Lower lobe of right lung (tissue), 2 donors: ENCODE results near the gene UTP25. TPM values are rescaled to one million over a fixed set of nuclear protein-coding genes. Genes with fewer than 3 reads are reported as not detected.
"Not testable (repeated sequence)": the region's sequence is repeated elsewhere in the genome, so short reads cannot be mapped to it uniquely, and the experiment has no call there.

Experiments
- ATAC-seq, 2 donors: fragments of 200-7000 bp; cut with Tn5 transposase; one replicate each; pipeline ENCODE4 v1.9.1; 2020 to 2022; ENCODE audit warnings: mild to moderate bottlenecking in 2 of 2, moderate library complexity in 2 of 2
- DNase-seq: peaks from one replicate; pipeline ENCODE4 v3.0.0-alpha.2; 2020
- H3K27ac ChIP-seq: fragments of 200-600 bp; one replicate; pipeline ENCODE4 v1.8.0; 2022
- H3K27me3 ChIP-seq: fragments of 200-600 bp; one replicate; pipeline ENCODE4 v1.8.0; 2022; ENCODE audit warnings: low read depth
- H3K36me3 ChIP-seq: fragments of 200-600 bp; one replicate; pipeline ENCODE4 v1.8.0; 2022; ENCODE audit warnings: mild to moderate bottlenecking
- H3K4me1 ChIP-seq: fragments of 200-600 bp; one replicate; pipeline ENCODE4 v1.8.0; 2022
- H3K4me3 ChIP-seq: fragments of 200-600 bp; one replicate; pipeline ENCODE4 v1.8.0; 2022; ENCODE audit warnings: mild to moderate bottlenecking
- H3K9me3 ChIP-seq: fragments of 200-600 bp; one replicate; pipeline ENCODE4 v1.8.0; 2022
- intact Hi-C: fragments of 100-400 bp; cut with DNase I; formaldehyde crosslinking; loops from one replicate; pipeline ENCODE4 v1.11.0; 2022
- total RNA-seq: library from RNA; stranded (reverse); fragmentation: NEBNext Ultra II Directional; extraction: Animal tissue kit (Norgen Biotek cat#: 25700); gene quantifications from one replicate; pipeline ENCODE4 v1.2.1, GENCODE V29; 2021
- TF ChIP-seq, protein P1 (sequence below): fragments of 200-600 bp; IDR thresholded peaks from one replicate; pipeline ENCODE4 v1.8.0; 2022; ENCODE audit warnings: antibody characterized with exemption, mild to moderate bottlenecking
- donor health status: DM: no; HTN: yes; CAD: no; lungs with severe emphysema.

UTP25 gene
- total RNA-seq, 1 donor from 2014 or later = 6.2 TPM

DNA sequence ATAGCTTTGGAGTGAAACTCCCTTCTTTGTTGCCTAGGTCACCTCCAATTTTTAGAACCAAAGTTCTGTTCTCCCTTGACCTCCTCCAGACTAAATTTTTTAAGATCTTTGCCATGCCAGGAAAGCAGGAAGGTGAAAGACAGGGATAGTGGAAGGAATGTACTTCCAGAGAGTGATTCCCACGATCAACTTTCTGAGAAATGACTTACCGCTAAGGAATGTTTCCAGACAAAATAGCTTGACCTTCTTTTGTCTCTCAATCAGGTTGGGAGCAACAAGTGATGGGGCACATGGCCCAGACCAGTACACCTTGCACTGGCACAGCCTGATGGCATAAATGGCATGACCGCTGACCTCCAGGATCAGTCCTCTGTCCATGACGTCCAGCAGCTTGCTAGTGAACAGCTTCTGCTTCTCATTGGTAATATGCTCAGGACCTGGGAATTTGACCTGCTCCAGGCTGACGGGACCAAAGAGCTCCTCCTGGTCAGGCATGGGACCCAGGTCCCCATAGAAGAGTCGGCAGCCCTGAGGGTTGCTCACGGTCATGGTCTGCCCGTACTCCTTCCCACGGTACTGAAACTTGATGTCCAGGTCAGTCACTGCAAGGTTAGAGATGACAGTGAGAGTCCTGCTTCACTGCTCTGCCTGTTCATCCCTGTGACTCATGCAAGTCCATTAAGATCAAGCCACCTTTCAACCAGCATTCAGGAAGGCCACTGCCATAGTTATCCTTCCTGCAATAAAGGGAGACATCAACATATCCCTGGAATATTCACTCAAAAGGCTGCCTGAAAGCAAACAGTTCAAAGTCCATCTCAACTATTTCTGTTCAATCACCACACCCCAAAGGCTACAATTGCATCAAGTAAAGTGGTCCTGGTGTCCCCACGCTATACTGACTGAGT is 37.2 kb upstream of the UTP25 start:
- no peak for ATAC-seq
- TF ChIP-seq, protein P1, sequence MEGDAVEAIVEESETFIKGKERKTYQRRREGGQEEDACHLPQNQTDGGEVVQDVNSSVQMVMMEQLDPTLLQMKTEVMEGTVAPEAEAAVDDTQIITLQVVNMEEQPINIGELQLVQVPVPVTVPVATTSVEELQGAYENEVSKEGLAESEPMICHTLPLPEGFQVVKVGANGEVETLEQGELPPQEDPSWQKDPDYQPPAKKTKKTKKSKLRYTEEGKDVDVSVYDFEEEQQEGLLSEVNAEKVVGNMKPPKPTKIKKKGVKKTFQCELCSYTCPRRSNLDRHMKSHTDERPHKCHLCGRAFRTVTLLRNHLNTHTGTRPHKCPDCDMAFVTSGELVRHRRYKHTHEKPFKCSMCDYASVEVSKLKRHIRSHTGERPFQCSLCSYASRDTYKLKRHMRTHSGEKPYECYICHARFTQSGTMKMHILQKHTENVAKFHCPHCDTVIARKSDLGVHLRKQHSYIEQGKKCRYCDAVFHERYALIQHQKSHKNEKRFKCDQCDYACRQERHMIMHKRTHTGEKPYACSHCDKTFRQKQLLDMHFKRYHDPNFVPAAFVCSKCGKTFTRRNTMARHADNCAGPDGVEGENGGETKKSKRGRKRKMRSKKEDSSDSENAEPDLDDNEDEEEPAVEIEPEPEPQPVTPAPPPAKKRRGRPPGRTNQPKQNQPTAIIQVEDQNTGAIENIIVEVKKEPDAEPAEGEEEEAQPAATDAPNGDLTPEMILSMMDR = no peak
- DNase-seq = no peak
- no peak overlapping the region for H3K4me3 ChIP-seq
- no peaks in the 10 kb centered on the region for H3K4me1 ChIP-seq
- intact Hi-C loops = no loop called here
- H3K27ac ChIP-seq = no peak overlapping the region
- peaks cover 34% of the 10 kb centered on the region for H3K36me3 ChIP-seq
- H3K9me3 ChIP-seq = no peaks in the 10 kb centered on the region
- no peaks in the 10 kb centered on the region for H3K27me3 ChIP-seq

DNA sequence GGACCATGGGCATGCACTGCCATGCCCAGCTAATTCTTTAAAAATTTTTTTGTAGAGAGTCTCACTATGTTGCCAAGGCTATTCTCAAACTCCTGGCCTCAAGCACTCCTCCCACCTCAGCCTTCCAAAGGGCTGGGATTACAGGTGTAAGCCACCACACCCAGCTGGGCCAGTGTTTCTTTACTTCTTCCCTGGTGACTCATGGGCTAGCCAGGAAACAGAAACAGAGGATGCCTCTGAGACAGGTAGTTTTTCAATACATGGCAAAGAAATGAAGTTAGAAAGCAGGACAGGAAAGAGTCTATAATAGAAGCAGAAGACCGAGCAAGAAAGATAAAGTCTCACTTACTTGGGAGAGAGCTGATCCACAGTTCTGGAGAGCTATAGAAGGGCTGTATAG is 35.9 kb upstream of the UTP25 start:
- intact Hi-C loops = no loop called here
- TF ChIP-seq, protein P1 = no peak
- Histone ChIP-seq H3K4me1 (no peaks in the 10 kb centered on the region), H3K27me3 (no peaks in the 10 kb centered on the region), H3K36me3 (peaks cover 34% of the 10 kb centered on the region), H3K4me3 (no peak overlapping the region), H3K27ac (no peak overlapping the region), H3K9me3 (no peaks in the 10 kb centered on the region)
- ATAC-seq (no peak), DNase-seq (no peak)

DNA sequence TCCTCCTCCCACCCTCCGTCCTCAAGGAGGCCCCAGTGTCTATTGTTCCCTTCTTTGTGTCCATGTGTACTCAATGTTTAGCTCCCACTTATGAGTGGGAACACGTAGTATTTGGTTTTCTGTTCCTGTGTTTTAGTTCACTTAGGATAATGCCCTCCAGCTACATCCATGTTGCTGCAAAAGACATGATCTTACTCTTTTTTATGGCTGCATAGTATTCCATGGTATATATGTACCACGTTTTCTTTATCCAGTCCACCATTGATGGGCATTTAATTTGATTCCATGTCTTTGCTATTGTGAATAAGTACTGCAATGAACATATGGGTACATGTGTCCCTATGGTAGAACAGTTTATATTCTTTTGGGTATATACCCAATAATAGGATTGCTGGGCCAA is 34.1 kb upstream of the UTP25 start:
- ATAC-seq, H3K27me3 ChIP-seq, DNase-seq, H3K4me3 ChIP-seq, H3K27ac ChIP-seq, H3K4me1 ChIP-seq, intact Hi-C loops, H3K9me3 ChIP-seq: not testable (repeated sequence)
- peaks cover 26% of the 10 kb centered on the region for H3K36me3 ChIP-seq

DNA sequence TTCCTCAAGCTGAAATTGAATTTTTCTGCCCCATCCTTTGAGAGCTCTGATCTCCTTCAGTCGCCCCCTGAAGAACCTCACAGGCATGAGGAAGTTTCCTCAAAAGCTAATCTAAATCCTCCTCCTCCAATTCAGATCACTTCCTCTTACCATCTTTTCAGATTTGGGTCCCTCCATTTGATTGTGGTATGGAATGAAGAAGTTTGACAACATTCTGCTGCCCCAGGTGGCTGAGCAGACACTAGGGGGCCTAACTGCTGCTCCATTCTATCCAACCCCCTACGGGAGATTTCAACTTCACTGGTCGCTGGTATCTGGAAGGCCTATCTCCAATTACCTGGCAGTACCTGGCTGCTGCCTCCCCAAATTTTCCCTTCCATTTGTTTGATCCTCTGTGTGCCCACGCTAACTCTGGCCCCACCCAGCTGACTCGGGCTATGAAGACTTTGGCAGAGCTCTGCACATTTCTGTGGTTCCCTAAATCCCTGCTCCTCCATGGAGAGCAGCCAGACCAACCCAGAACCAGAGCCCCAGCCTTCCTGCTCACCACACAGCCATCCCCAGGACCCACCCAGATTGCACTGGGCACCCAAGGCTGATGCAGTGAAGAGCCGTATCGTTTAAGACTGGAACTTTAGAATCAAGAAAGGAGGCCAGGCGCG is 29.7 kb upstream of the UTP25 start:
- H3K27ac ChIP-seq = no peak overlapping the region

DNA sequence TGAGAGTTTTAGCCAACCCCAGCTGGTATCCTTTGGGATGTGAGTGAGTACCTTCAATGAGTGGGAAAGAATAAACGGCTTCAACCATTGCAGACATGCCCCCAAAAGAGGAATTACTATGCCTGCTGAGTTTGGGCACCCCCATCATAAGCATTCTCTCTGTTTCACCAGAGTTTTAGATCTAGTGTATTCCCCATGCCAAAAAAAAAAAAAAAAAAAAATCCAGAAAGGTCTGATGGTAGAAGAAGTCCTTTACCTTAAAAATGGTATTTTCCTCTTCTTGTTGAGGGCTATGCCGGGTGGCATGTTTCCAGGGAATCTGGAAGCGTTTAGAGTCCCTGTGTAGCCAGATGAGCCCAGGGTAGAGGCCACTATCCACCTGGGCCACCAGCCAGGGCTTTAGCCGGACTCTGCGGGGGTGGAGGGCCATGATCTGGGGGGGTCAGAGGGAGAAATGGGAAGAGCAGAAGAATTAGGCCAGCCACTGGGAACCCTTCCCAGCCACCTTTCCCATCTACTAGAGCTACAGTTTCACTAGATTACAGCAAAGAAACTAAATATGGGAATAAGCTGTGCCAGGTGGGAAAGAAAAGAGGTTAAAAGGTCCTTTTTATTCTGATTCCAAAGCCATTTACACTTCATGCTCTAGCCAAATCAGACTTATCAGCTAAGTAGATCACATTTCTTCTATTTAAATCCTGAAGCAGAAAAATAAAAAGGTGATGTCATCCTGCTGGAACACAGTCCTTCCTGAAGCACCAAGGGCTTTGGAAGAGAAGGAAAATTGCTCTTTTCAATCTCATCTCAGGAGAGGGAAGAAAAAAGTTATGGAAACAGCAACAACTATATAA is 26.6 kb upstream of the UTP25 start:
- Histone ChIP-seq H3K27ac (no peak overlapping the region), H3K27me3 (no peaks in the 10 kb centered on the region), H3K4me1 (peaks cover 7% of the 10 kb centered on the region), H3K4me3 (no peak overlapping the region), H3K9me3 (no peaks in the 10 kb centered on the region), H3K36me3 (no peaks in the 10 kb centered on the region)
- TF ChIP-seq, protein P1 = no peak
- DNase-seq (no peak), ATAC-seq (no peak)
- intact Hi-C loops = no loop called here

More for the DNA sequence above, 29.7 kb upstream of the UTP25 start:
- H3K36me3 ChIP-seq = peaks cover 10% of the 10 kb centered on the region
- DNase-seq (no peak), ATAC-seq (no peak)
- H3K27me3 ChIP-seq = no peaks in the 10 kb centered on the region
- no peak overlapping the region for H3K4me3 ChIP-seq
- no peaks in the 10 kb centered on the region for H3K9me3 ChIP-seq
- intact Hi-C loops = no loop called here
- TF ChIP-seq, protein P1 = no peak
- H3K4me1 ChIP-seq = no peaks in the 10 kb centered on the region
